ENCODE measurements around the gene YBX1.

YBX1 gene

DNA sequence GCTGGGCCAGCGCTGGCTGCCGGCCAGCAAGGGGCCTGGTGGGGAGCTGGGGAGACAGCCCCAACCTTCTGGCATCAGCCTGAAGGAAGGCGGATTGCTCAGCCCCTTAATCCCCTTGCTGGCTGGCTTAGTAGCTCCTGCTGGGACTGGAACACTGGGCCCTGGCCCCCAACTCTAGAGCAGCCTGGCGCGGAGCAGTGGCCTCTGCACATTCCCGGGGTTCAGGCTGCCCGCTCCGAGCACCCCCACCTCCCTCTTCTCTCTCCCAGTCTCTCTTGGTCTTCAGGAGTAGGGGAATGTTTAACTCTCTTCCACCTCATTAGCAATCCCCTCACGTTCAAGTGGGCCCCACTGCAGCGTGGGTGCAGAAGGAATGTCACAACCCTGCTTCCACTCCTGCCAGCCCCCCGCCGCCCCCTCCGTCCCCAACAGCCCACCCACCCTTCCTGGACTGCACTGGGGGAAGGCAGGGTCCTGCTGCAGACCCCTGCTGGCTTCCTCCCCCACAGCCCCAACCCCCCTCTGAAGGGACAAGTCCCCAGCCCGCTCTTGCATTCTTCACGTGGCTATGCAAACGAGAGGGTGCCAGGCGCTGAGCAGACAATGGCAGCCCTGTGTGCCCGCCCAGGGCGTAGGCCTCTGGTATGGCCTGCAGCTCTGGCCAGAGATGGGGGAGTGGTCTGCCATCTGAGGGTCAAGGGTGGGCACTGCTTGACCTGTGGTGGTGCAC is 58.8 kb downstream of the YBX1 start:
- Histone ChIP-seq H4K20me1 (ENCODE audit: insufficient read depth, low read length) (no peaks in the 10 kb centered on the region), H3K9ac (ENCODE audit: low read length) (no peak overlapping the region), H3K9me3 (replicated peaks; ENCODE audit: insufficient read depth, low read length) (no peaks in the 10 kb centered on the region), H3K9me2 (replicated peaks; ENCODE audit: insufficient read depth, low read length) (no peaks in the 10 kb centered on the region), H3K4me1 (ENCODE audit: low read length) (no peaks in the 10 kb centered on the region), H3K36me3 (replicated peaks; ENCODE audit: insufficient read depth, low read length) (no peaks in the 10 kb centered on the region), H3K4me2 (ENCODE audit: low read depth, low read length) (no peak overlapping the region), H3K4me3 (ENCODE audit: low read length) (no peak overlapping the region), H3F3A (ENCODE audit: insufficient read depth, low read length) (no peaks in the 10 kb centered on the region), H2AFZ (ENCODE audit: low read length) (no peak overlapping the region), H3K79me2 (ENCODE audit: low read length) (no peaks in the 10 kb centered on the region), H3K27ac (ENCODE audit: low read length) (no peak overlapping the region), H3K27me3 (replicated peaks; ENCODE audit: insufficient read depth, low read length) (no peaks in the 10 kb centered on the region)
- no peak for TF ChIP-seq EZH2 (optimal IDR thresholded peaks at IDR 0.05; ENCODE audit: low read depth, low read length)
- TF ChIP-seq EZH2phosphoT487 (IDR thresholded peaks at IDR 0.05; ENCODE audit: low read length) = no peak
- TF ChIP-seq, protein P1, sequence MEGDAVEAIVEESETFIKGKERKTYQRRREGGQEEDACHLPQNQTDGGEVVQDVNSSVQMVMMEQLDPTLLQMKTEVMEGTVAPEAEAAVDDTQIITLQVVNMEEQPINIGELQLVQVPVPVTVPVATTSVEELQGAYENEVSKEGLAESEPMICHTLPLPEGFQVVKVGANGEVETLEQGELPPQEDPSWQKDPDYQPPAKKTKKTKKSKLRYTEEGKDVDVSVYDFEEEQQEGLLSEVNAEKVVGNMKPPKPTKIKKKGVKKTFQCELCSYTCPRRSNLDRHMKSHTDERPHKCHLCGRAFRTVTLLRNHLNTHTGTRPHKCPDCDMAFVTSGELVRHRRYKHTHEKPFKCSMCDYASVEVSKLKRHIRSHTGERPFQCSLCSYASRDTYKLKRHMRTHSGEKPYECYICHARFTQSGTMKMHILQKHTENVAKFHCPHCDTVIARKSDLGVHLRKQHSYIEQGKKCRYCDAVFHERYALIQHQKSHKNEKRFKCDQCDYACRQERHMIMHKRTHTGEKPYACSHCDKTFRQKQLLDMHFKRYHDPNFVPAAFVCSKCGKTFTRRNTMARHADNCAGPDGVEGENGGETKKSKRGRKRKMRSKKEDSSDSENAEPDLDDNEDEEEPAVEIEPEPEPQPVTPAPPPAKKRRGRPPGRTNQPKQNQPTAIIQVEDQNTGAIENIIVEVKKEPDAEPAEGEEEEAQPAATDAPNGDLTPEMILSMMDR (IDR thresholded peaks at IDR 0.05; ENCODE audit: low read length) = no peak
- no peak for DNase-seq

DNA sequence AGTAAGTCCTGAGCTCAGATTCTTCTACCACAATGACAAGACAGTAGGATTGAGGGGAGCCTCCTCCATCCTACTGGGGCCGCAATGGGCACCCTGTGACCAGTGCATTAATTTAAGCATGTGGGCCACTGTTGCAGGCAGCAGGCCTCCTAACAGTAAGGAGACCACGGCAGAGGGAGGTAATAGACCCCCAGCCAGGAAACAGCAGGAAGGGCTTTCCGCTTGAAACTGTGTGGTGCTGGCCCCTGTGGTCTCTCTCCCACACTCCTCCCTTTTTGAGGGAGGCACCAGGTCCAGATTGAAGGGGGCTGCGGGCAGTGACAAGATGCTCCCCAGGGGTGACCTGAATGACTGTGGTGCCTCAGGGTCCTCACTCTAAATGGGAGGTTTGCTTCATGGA is 59.5 kb downstream of the YBX1 start:
- Histone ChIP-seq H3K4me3 (ENCODE audit: low read length) (no peak overlapping the region), H3F3A (ENCODE audit: insufficient read depth, low read length) (no peaks in the 10 kb centered on the region), H3K9me3 (replicated peaks; ENCODE audit: insufficient read depth, low read length) (no peaks in the 10 kb centered on the region), H3K4me2 (ENCODE audit: low read depth, low read length) (no peak overlapping the region), H3K79me2 (ENCODE audit: low read length) (no peaks in the 10 kb centered on the region), H3K36me3 (replicated peaks; ENCODE audit: insufficient read depth, low read length) (no peaks in the 10 kb centered on the region), H3K4me1 (ENCODE audit: low read length) (no peaks in the 10 kb centered on the region), H3K27ac (ENCODE audit: low read length) (no peak overlapping the region), H3K9ac (ENCODE audit: low read length) (no peak overlapping the region), H2AFZ (ENCODE audit: low read length) (no peak overlapping the region), H3K9me2 (replicated peaks; ENCODE audit: insufficient read depth, low read length) (no peaks in the 10 kb centered on the region), H4K20me1 (ENCODE audit: insufficient read depth, low read length) (no peaks in the 10 kb centered on the region), H3K27me3 (replicated peaks; ENCODE audit: insufficient read depth, low read length) (no peaks in the 10 kb centered on the region)
- TF ChIP-seq EZH2 (optimal IDR thresholded peaks at IDR 0.05; ENCODE audit: low read depth, low read length) (no peak), EZH2phosphoT487 (IDR thresholded peaks at IDR 0.05; ENCODE audit: low read length) (no peak)
- TF ChIP-seq, protein P1 (IDR thresholded peaks at IDR 0.05; ENCODE audit: low read length) = no peak
- DNase-seq = no peak

GRCh38 chr1:42742141-42742540 is 59.9 kb downstream of the YBX1 start:
- Histone ChIP-seq H2AFZ (ENCODE audit: low read length) (no peak overlapping the region), H3K27me3 (replicated peaks; ENCODE audit: insufficient read depth, low read length) (no peaks in the 10 kb centered on the region), H3K9ac (ENCODE audit: low read length) (no peak overlapping the region), H3K79me2 (ENCODE audit: low read length) (no peaks in the 10 kb centered on the region), H3K4me3 (ENCODE audit: low read length) (no peak overlapping the region), H3K9me3 (replicated peaks; ENCODE audit: insufficient read depth, low read length) (no peaks in the 10 kb centered on the region), H3K36me3 (replicated peaks; ENCODE audit: insufficient read depth, low read length) (no peaks in the 10 kb centered on the region), H3K27ac (ENCODE audit: low read length) (no peak overlapping the region), H3K9me2 (replicated peaks; ENCODE audit: insufficient read depth, low read length) (no peaks in the 10 kb centered on the region), H3F3A (ENCODE audit: insufficient read depth, low read length) (no peaks in the 10 kb centered on the region), H3K4me1 (ENCODE audit: low read length) (no peaks in the 10 kb centered on the region), H4K20me1 (ENCODE audit: insufficient read depth, low read length) (no peaks in the 10 kb centered on the region), H3K4me2 (ENCODE audit: low read depth, low read length) (no peak overlapping the region)
- no peak for DNase-seq
- no peak for TF ChIP-seq EZH2phosphoT487 (IDR thresholded peaks at IDR 0.05; ENCODE audit: low read length)
- TF ChIP-seq EZH2 (optimal IDR thresholded peaks at IDR 0.05; ENCODE audit: low read depth, low read length) = no peak
- TF ChIP-seq, protein P1 (IDR thresholded peaks at IDR 0.05; ENCODE audit: low read length) = no peak

All from MM.1S (cell line).